KBM-7 (cell line): ENCODE results near the gene MGLL.

ENCODE experiments used
- DNase-seq: peaks from one replicate; pipeline ENCODE4 v3.0.0-alpha.2; 2015
- in situ Hi-C: fragments of 300-500 bp; cut with MboI; formaldehyde crosslinking; loops from 2 replicates; pipeline ENCODE4 v1.14.3; 2020; ENCODE audit warnings: low sequenced_read_pairs, low pct_unique_long_range_greater_than_20kb, mixed read lengths

Gene MGLL

GRCh38 chr3:127822041-127822681 lies at the start of gene MGLL:
Gene MGLL, minus strand, starts transcription at chr3:127822515. Its CDS starts 197 bp downstream, at chr3:127822318.
- in situ Hi-C loops, result no loop called here
- no peak for DNase-seq

GRCh38 chr3:127870156-127870555 lies 47.8 kb upstream of the MGLL start:
- DNase-seq, result no peak
- in situ Hi-C loops, result no loop called here

GRCh38 chr3:127867986-127868385 lies 45.7 kb upstream of the MGLL start:
- in situ Hi-C loops, result no loop called here
- no peak for DNase-seq

- in situ Hi-C loops, result no loop called here
- DNase-seq, result no peak
Observed at GRCh38 chr3:127867412-127867811, 45.1 kb upstream of the MGLL start.

- DNase-seq, result no peak
- in situ Hi-C loops, result no loop called here
Observed at GRCh38 chr3:127865941-127866340, 43.6 kb upstream of the MGLL start.

GRCh38 chr3:127860211-127860696 lies 37.9 kb upstream of the MGLL start:
- no peak for DNase-seq
- in situ Hi-C loops, result no loop called here

- in situ Hi-C loops, result no loop called here
- no peak for DNase-seq
Observed at GRCh38 chr3:127859730-127860129, 37.4 kb upstream of the MGLL start.

- in situ Hi-C loops, result no loop called here
- DNase-seq, result no peak
Observed at GRCh38 chr3:127858937-127859336, 36.6 kb upstream of the MGLL start.

GRCh38 chr3:127858521-127858920 lies 36.2 kb upstream of the MGLL start:
- no peak for DNase-seq
- in situ Hi-C loops, result no loop called here

- in situ Hi-C loops, result no loop called here
- no peak for DNase-seq
Observed at GRCh38 chr3:127857333-127857732, 35.0 kb upstream of the MGLL start.

- in situ Hi-C loops, result no loop called here
- DNase-seq, result no peak
Observed at GRCh38 chr3:127856801-127857200, 34.5 kb upstream of the MGLL start.

- in situ Hi-C loops, result no loop called here
- DNase-seq, result no peak
Observed at GRCh38 chr3:127855246-127855645, 32.9 kb upstream of the MGLL start.

- DNase-seq, result no peak
- in situ Hi-C loops, result no loop called here
Observed at GRCh38 chr3:127853681-127854080, 31.4 kb upstream of the MGLL start.

GRCh38 chr3:127851899-127852298 lies 29.6 kb upstream of the MGLL start:
- in situ Hi-C loops, result no loop called here

GRCh38 chr3:127849368-127849767 lies 27.1 kb upstream of the MGLL start:
- no peak for DNase-seq
- in situ Hi-C loops, result no loop called here

More at GRCh38 chr3:127851899-127852298, 29.6 kb upstream of the MGLL start:
- no peak for DNase-seq

GRCh38 chr3:127848131-127849129 lies 26.1 kb upstream of the MGLL start:
- in situ Hi-C loops, result no loop called here
- DNase-seq, result no peak

- DNase-seq, result no peak
- in situ Hi-C loops, result no loop called here
Observed at GRCh38 chr3:127847236-127847720, 25.0 kb upstream of the MGLL start.

- in situ Hi-C loops, result no loop called here
- DNase-seq, result no peak
Observed at GRCh38 chr3:127846576-127846975, 24.3 kb upstream of the MGLL start.

GRCh38 chr3:127844326-127844942 lies 22.1 kb upstream of the MGLL start:
- DNase-seq, result no peak
- in situ Hi-C loops, result no loop called here

GRCh38 chr3:127840671-127841070 lies 18.4 kb upstream of the MGLL start:
- no peak for DNase-seq
- in situ Hi-C loops, result no loop called here
